Measurements from ENCODE around the gene GNB3. TPM values are rescaled to one million over a fixed set of nuclear protein-coding genes. Genes with fewer than 3 reads are reported as not detected.

The GNB3 gene
- total RNA-seq: 1.2 TPM
- long read RNA-seq, partial matches to known transcripts: 0 of 1 reads
- long read RNA-seq, other reads (novel, unspliced or antisense): 1 of 1 reads

DNA sequence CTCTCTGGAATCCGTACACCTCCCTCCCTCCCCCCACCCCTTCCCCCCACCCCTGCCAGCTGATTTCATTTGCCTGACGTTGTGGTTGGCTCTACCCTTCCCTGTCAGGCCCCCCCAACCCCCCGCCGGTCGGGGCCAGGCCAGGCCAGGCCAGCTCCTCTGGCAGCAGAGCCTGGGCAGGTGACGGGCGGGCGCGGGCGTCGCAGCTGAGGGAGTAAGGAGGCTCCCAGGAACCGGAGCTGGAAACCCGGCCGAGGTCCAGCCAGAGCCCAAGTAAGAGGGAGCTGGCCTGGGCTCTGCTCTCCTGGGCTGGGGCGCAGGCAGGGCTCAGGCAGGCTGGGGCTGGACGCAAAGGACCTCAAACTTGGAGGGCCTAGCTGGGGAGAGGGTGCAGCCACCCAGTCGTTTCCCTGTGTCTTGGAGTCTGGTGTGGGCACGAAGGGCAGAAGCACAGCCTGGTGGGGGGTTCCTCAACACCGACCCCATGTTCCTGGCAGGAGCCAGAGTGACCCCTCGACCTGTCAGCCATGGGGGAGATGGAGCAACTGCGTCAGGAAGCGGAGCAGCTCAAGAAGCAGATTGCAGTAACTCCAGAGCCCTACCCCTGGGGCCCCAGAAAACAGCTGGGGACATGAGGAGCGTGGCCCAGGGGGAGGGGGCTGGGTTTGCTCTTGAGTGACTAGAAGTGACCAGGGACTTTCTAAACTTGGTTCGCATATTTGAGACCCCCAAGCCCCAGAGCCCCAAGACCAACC lies at the start of gene GNB3:
TSS of gene GNB3 (plus strand) at position 165 of the 755 bp plus-strand sequence. CDS start at position 528, 363 bp downstream.
- no peak for DNase-seq (ENCODE audit: low spot score)

DNA sequence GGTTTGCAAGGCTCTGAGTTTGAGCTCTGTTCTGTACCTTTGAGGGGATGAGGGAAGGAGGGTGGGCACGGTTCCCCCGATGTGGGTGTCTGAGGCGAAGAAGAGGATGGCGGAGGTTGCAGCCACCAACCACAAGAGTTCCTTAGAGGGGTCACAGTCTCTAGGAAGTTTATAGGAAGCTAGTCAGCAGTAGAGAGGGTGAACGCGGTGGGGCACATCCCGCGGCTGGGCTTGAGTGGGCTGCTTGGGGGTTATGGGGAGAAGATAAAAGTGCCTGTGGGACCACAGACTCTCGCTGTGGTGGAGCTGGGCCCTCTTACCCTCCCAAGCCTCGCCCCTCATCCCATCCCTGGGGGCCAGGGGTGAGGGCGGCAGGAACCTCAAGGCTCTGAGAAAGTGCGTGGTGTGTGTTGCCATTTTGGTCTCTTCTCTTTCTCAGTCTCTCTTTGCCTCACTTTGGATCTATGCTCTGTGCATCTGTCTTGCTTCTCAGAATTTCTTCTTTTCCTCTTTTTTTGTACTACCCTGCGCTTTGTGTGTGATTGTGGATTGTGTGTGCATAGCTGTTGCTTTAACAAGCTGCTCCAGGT lies 48.7 kb upstream of the GNB3 start:
- no peak for DNase-seq (ENCODE audit: low spot score)

DNA sequence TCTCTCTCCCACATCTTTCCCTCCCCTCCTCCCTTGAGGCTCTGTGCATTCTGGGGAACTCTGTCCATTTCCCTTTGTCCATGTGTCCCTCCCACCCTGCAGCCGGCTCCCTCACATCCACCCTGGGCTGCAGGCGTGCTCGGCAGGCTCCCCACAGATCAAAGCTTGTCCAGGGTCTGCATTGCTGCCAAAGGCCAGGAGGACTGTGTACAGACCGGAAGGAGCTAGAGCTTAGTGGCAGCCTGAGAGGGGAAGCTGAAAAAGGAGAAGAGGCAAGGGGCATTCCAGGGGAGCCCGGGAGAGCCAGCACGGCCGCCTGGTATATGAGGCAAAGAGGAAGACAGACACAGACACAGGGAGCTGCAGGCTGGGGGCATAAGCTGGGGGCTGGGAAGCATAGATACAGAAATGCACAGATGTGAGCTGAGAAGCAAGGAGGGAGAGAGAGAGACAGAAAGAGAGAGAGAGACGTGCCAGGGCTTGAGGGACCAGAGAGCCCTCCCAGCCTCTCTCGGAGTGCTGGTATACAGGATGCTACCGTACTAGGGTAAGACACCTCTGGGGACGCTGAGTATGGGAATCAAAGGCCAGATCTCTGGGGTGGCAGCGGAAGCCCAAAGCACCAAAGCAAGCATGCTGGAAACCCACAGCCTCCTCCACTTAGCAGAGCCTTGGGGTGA lies 48.1 kb upstream of the GNB3 start:
- DNase-seq (ENCODE audit: low spot score): no peak

DNA sequence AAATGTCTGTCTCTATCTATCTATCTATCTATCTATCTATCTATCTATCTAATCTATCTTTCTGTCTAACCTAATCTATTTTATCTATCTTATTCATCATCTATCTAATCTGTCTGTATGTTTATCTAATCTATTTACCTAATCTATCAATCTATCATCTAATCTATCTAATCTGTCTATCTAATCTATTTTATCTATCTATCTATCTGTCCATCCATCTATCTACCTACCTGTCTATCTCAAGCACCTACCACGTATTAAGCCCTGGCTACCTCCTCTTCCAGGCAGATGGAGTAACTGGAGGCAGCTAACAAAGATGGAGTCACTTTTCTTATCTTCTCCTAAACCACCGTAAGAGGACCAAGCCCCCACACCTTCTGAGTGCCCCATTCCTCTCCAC lies 45.6 kb upstream of the GNB3 start:
- no peak for DNase-seq (ENCODE audit: low spot score)

DNA sequence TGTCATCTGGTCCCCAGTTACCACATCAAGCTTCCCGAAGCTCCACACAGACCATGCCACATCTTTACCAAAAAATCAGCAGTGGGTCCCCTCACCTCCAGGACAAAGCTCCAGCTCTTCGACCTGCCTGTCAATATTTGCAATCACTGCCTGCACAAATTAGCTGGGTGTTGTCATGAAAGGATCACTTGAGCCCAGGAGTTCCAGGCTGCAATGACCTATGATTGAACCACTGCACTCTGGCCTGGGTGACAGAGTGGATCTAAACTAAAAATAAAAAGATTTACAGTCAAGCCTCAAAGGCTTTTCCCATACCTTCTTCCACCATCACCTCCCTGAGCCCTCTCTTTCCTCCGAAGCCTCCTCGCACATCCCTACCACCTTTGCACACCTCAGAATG lies 44.1 kb upstream of the GNB3 start:
- no peak for DNase-seq (ENCODE audit: low spot score)

DNA sequence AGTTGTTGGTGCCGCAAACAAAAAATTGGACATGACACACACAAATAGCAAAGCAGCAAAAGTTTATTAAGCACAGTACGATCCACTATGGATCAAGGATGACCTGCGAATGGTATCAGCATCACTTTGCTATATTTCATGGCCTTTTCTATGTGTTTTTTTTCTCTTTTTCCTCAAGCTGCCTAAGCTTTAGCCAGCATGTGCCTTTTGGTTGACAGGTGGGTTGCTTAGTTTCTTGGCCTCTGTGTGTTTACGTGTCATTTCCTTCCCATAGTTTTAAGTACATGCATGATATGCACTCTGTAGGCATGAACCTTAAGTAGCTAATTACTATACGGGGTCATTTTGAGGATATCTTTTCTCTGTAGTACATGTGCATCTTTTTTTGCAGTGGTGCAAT lies 41.6 kb upstream of the GNB3 start:
- no peak for DNase-seq (ENCODE audit: low spot score)

DNA sequence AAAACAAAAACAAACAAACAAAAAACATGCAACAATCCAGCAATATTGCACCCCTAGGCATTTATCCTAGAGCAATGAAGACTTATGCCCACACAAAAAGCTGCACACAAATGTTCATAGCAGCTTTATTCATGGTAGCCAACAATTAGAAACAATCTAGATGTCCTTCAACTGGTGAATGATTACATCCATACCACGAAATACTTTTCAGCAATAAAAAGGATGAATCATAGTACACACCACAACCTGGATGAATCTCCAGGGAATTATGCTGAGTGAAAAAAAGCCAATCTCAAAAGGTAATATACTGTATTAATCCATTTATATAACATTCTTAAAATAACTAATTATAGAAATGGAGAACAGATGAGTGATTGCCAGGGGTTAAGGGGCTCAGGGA lies 33.6 kb upstream of the GNB3 start:
- no peak for DNase-seq (ENCODE audit: low spot score)

DNA sequence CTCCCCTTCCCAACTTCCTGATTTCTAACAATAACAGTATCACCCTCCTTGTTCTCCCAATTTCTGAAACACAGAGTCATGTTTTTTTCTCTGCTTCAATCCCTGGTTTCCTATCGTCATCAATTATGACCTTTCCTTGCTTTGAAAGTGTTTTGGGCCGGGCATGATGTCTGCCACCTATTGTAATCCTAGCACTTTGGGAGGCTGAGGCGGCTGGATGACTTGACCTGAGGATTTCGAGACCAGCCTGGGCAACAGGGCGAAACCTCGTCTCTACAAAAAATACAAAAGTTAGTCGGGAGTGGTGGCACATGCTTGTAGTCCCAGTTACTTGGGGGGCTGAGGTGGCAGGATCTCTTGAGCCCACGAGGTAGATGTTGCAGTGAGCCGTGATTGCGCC lies 31.7 kb upstream of the GNB3 start:
- DNase-seq (ENCODE audit: low spot score): no peak

DNA sequence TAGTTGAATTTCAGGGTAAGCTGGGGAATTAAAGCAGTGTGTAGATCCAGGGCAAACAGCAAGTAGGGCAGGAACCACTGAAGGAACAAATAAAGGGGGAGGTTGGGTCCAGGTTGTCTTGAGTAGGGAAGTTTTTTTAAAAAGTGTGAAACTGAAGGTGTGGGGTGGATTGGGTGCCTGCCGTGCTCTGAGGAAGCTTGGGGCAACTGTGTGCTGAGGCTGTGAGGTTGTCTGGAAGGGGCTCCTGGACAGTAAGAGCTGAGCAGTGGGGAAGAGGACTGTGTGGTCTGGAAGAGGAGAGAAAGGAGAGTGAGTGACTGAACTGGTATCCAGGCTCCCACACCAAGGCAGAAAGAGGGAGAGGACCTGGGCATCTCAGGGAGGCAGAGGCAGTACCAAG lies 30.0 kb upstream of the GNB3 start:
- DNase-seq (ENCODE audit: low spot score): no peak

DNA sequence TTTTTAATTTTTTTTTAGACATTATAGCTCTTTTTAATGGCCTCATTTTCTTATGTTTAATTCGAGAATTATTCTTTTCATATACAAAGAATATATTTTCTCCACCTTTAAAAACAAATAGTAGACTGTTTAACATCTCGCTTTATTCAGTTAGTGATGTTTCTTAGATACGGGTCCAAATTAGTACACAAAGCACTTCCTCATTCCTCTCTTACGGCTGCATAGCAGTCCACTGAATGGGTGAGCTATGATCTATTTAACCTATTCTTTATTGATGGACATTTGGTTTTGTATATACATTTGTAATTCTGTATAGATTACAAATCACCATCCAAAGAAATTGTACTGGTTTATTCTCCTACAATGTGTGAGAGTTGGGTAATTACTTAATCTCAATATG lies 27.4 kb upstream of the GNB3 start:
- DNase-seq (ENCODE audit: low spot score): no peak

DNA sequence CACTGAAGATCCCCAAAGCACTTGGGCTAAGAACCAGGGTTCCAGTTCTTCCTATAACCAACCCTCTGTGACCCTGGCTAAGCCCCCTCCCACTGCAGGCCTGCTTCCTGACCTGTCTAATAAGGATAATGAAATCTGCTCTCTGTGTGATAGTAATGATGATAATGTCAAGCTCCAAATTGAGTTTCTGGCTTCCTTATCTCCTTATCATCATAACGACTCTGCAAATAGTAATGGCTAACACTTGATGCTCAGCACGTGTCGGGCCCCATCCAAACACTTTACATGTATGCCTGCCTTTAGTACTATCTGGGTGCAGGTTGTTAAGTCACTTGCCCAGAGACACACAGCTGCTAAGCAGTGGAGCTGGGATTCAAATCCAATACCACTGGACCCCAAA lies 24.1 kb upstream of the GNB3 start:
- DNase-seq (ENCODE audit: low spot score): no peak

DNA sequence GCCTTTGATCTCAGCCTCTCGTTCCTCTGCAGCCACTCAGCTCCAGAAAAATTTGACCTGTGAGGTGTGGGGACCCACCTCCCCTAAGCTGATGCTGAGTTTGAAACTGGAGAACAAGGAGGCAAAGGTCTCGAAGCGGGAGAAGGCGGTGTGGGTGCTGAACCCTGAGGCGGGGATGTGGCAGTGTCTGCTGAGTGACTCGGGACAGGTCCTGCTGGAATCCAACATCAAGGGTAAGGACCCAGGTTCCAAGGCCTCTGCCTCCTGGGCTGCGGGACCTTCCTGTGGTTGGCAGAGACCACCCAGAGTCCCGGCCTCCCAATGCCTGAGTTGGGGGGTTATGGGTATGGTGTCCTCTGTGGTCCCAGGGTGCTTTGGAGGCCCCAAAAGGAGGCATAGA lies 23.6 kb upstream of the GNB3 start:
- no peak for DNase-seq (ENCODE audit: low spot score)

DNA sequence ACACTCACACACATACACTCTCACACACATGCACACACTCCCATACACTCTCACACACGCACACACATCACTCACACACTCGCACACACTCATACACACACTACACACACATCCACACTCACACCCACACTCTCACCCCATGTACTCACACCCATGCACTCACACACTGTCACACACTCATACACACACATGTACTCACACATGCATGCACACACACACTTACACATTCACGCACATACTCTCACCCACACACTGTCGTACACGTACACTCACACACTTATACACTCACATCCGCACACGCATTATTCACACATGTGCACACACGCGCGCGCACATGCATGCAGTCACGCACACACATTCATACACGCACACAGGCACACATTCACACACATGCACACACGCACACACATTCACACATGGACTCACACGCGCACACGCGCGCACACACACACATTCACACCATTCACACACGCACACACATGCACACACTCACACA lies 23.0 kb upstream of the GNB3 start:
- no peak for DNase-seq (ENCODE audit: low spot score)

DNA sequence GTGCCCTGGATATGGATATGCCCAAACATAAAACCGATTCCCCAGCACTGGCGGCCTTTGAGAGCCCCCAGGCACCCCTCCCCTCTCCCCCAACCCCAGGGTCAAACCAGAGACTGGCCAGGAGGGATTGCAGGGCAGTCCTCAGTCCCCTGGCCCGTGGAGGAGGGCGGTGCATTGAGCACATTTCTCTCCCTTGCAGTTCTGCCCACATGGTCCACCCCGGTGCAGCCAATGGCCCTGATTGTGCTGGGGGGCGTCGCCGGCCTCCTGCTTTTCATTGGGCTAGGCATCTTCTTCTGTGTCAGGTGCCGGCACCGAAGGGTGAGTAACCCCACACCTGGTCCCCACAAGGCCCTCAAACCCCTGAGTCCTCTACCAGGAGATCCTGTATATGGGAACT lies 22.5 kb upstream of the GNB3 start:
- no peak for DNase-seq (ENCODE audit: low spot score)

DNA sequence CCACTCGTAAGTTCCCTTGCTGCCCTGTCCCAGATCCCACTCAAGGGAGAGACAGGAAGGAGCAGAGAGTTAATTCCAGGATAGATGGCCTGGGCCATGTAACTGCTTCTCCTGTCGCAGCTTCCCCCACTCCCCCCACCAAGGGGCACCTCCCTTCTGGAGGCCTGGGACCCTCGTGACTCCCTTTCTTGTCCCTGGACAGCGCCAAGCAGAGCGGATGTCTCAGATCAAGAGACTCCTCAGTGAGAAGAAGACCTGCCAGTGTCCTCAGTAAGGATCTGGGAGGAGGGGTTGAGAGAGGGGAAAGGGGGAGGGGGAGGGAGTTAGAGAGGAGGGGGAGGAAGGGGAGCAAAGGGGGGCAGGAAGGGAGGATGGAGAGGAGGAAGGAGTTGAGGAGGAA lies 22.1 kb upstream of the GNB3 start:
- no peak for DNase-seq (ENCODE audit: low spot score)

DNA sequence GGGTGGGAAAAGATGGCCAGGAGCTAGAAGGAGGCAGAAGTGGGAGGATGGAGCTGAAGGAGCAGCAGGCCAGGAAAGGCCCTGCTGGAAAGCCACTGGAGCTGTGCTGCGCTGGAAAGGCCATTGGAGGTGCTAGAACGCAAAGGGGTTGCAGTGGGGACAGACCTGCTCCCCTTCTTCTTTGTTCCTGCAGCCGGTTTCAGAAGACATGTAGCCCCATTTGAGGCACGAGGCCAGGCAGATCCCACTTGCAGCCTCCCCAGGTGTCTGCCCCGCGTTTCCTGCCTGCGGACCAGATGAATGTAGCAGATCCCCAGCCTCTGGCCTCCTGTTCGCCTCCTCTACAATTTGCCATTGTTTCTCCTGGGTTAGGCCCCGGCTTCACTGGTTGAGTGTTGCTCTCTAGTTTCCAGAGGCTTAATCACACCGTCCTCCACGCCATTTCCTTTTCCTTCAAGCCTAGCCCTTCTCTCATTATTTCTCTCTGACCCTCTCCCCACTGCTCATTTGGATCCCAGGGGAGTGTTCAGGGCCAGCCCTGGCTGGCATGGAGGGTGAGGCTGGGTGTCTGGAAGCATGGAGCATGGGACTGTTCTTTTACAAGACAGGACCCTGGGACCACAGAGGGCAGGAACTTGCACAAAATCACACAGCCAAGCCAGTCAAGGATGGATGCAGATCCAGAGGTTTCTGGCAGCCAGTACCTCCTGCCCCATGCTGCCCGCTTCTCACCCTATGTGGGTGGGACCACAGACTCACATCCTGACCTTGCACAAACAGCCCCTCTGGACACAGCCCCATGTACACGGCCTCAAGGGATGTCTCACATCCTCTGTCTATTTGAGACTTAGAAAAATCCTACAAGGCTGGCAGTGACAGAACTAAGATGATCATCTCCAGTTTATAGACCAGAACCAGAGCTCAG lies 21.4 kb upstream of the GNB3 start:
- DNase-seq (ENCODE audit: low spot score): no peak

DNA sequence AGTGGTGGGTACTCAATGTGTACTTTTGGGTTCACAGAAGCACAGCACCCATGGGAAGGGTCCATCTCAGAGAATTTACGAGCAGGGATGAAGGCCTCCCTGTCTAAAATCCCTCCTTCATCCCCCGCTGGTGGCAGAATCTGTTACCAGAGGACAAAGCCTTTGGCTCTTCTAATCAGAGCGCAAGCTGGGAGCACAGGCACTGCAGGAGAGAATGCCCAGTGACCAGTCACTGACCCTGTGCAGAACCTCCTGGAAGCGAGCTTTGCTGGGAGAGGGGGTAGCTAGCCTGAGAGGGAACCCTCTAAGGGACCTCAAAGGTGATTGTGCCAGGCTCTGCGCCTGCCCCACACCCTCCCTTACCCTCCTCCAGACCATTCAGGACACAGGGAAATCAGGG lies 20.6 kb upstream of the GNB3 start:
- DNase-seq (ENCODE audit: low spot score): no peak

DNA sequence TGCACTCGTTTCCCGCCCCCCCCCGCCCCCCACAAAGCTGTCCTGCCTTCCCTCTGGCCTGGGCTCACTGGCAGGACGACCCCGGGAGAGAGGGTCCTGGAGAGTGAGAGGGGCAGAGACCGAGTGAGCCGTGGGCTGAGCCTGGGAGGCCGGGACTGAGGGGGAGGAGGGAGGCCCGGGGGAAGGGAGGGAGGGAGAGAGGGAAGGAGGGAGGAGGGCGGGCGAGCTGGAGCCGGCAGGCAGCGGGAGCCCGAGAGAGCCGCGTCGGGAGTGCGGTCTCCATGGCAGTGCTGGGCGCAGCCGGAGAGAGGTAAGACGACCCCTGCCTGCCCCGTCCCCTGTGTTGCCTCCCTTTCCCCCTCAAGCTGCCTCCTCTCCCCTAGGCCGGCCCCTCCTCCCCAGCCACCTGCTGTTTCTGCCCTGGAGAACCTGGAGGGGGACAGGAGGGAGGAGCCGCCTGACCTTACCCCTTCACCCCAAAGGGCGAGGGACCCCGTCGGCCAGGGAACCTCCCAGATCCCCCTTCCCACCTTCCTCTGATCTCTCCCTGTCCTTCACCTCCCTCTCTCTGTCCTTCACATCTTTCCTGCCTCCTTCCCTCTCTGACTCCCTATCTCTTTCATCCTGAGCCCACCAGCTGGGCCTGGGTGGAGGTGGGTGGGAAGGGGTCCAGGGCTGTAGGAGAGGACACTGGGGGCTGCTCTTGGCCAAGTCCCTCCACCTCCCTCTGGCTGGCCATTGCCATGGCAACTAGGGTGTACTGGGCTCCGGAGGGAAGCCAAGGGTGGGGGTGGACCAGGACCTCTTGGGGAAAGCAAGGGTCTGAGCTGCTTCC lies 18.9 kb upstream of the GNB3 start, which contains the start of gene GPR162:
TSS of gene GPR162 (plus strand) at position 231 of the 835 bp plus-strand sequence. CDS start 2,078 bp downstream, outside the sequence.
- DNase-seq (ENCODE audit: low spot score): no peak

DNA sequence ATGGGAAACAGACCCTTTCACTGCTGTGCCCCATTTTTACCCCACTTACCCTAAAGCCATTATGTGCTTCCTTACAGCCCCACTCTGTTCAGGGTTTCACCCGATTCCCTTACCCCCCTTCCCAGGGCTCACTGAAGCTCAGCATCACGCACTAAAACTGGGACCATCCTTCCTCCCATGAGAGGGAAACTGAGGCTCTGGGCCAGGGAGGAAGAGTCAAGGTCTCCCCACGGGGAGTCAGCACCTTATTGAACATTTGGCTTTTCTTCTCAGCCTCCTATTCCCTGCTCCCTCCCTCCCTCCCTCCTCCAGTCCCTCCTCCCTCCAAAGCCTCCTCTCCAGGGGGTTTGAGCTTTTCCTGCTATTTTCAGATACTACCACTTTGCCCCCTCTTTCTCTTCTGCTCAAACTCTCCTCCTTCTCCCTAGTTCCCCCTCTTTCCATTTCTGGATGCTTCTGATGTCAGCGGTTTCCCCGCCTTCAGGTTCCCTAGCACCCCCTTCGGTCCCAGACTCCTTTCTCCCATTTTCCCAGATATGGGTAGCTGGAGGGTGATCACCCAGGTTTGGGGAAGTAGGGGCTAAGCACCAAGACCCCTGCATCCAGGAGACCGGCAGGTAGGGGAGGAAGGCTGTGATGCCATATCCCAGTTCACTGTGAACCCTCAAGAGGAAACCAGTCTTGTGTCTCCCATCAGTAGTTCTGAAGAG lies 18.1 kb upstream of the GNB3 start:
- no peak for DNase-seq (ENCODE audit: low spot score)

Measured in mesenteric fat pad (tissue), 1 donor.